Measurements from ENCODE around the gene ACTN3.

- TF ChIP-seq CTCF (conservative IDR thresholded peaks at IDR 0.05; ENCODE audit: low read length) (no peak), EZH2phosphoT487 (IDR thresholded peaks at IDR 0.05; ENCODE audit: borderline replicate concordance) (no peak)
Measured at GRCh38 chr11:66559866-66560676, 13.4 kb downstream of the ACTN3 start.
